ENCODE measurements around the gene ZNF761.
"Not testable (repeated sequence)": the region's sequence is repeated elsewhere in the genome, so short reads cannot be mapped to it uniquely, and the experiment has no call there.

DNA sequence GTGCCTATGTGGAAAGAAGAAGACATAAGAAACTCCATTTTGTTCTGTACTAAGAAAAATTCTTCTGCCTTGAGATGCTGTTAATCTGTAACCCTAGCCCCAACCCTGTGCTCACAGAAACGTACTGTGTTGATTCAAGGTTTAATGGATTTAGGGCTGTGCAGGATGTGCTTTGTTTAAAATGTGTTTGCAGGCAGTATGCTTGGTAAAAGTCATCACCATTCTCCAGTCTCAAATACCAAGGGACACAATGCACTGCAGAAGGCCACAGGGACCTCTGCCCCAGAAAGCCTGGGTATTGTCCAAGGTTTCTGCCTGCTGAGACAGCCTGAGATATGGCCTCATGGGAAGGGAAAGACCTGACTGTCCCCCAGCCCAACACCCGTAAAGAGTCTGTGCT lies 12.0 kb downstream of the ZNF761 start:
- not testable (repeated sequence) for TF ChIP-seq POLR2AphosphoS5 (IDR thresholded peaks at IDR 0.05; ENCODE audit: insufficient read depth, low read depth, low read length); POLR2A (IDR thresholded peaks at IDR 0.05; ENCODE audit: low read depth, low read length)
- TF ChIP-seq, protein P1, sequence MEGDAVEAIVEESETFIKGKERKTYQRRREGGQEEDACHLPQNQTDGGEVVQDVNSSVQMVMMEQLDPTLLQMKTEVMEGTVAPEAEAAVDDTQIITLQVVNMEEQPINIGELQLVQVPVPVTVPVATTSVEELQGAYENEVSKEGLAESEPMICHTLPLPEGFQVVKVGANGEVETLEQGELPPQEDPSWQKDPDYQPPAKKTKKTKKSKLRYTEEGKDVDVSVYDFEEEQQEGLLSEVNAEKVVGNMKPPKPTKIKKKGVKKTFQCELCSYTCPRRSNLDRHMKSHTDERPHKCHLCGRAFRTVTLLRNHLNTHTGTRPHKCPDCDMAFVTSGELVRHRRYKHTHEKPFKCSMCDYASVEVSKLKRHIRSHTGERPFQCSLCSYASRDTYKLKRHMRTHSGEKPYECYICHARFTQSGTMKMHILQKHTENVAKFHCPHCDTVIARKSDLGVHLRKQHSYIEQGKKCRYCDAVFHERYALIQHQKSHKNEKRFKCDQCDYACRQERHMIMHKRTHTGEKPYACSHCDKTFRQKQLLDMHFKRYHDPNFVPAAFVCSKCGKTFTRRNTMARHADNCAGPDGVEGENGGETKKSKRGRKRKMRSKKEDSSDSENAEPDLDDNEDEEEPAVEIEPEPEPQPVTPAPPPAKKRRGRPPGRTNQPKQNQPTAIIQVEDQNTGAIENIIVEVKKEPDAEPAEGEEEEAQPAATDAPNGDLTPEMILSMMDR (IDR thresholded peaks at IDR 0.05; ENCODE audit: extremely low read depth in 1 of 2, insufficient read depth in 1 of 2, low read depth in 1 of 2, low read length in 2 of 2): not testable (repeated sequence)
